Measurements from ENCODE around the gene PAK5.

The PAK5 gene

GRCh38 chr20:9616455-9616805, 222.4 kb downstream of the PAK5 start:
- TF ChIP-seq CTCF (IDR thresholded peaks at IDR 0.05; ENCODE audit: low read depth, low read length): no peak
- Histone ChIP-seq H3K4me1 (no peaks in the 10 kb centered on the region), H3K4me3 (ENCODE audit: low read depth, low read length) (no peak overlapping the region), H3K9me3 (no peaks in the 10 kb centered on the region), H3K36me3 (no peaks in the 10 kb centered on the region), H3K27me3 (no peaks in the 10 kb centered on the region)
- no peak for DNase-seq

- DNase-seq: no peak
- Histone ChIP-seq H3K4me1 (no peaks in the 10 kb centered on the region), H3K4me3 (ENCODE audit: low read depth, low read length) (no peak overlapping the region), H3K27me3 (no peaks in the 10 kb centered on the region), H3K9me3 (no peaks in the 10 kb centered on the region), H3K36me3 (no peaks in the 10 kb centered on the region)
- no peak for TF ChIP-seq CTCF (IDR thresholded peaks at IDR 0.05; ENCODE audit: low read depth, low read length)
Measured at GRCh38 chr20:9615766-9616454, 223.0 kb downstream of the PAK5 start.

- Histone ChIP-seq H3K4me1 (no peaks in the 10 kb centered on the region), H3K36me3 (no peaks in the 10 kb centered on the region), H3K4me3 (ENCODE audit: low read depth, low read length) (no peak overlapping the region), H3K9me3 (no peaks in the 10 kb centered on the region), H3K27me3 (no peaks in the 10 kb centered on the region)
- no peak for TF ChIP-seq CTCF (IDR thresholded peaks at IDR 0.05; ENCODE audit: low read depth, low read length)
- no peak for DNase-seq
Measured at GRCh38 chr20:9615118-9615517, 223.8 kb downstream of the PAK5 start.

GRCh38 chr20:9613871-9614270, 225.0 kb downstream of the PAK5 start:
- no peak for DNase-seq

GRCh38 chr20:9611921-9612320, 227.0 kb downstream of the PAK5 start:
- H3K4me3 ChIP-seq (ENCODE audit: low read depth, low read length): no peak overlapping the region
- H3K36me3 ChIP-seq: no peaks in the 10 kb centered on the region
- no peak for DNase-seq
- no peak for TF ChIP-seq CTCF (IDR thresholded peaks at IDR 0.05; ENCODE audit: low read depth, low read length)
- no peaks in the 10 kb centered on the region for H3K27me3 ChIP-seq
- peaks cover 19% of the 10 kb centered on the region for H3K4me1 ChIP-seq
- no peaks in the 10 kb centered on the region for H3K9me3 ChIP-seq

More at GRCh38 chr20:9613871-9614270, 225.0 kb downstream of the PAK5 start:
- Histone ChIP-seq H3K27me3 (no peaks in the 10 kb centered on the region), H3K4me1 (peaks cover 9% of the 10 kb centered on the region), H3K36me3 (no peaks in the 10 kb centered on the region), H3K4me3 (ENCODE audit: low read depth, low read length) (no peak overlapping the region), H3K9me3 (no peaks in the 10 kb centered on the region)
- TF ChIP-seq CTCF (IDR thresholded peaks at IDR 0.05; ENCODE audit: low read depth, low read length): no peak

GRCh38 chr20:9610665-9611064, 228.2 kb downstream of the PAK5 start:
- no peaks in the 10 kb centered on the region for H3K27me3 ChIP-seq
- H3K9me3 ChIP-seq: no peaks in the 10 kb centered on the region
- no peaks in the 10 kb centered on the region for H3K36me3 ChIP-seq
- no peak overlapping the region for H3K4me3 ChIP-seq (ENCODE audit: low read depth, low read length)
- peaks cover 19% of the 10 kb centered on the region for H3K4me1 ChIP-seq
- TF ChIP-seq CTCF (IDR thresholded peaks at IDR 0.05; ENCODE audit: low read depth, low read length): no peak
- no peak for DNase-seq
